ENCODE data around the gene TRIM21. TPM values are rescaled to one million over a fixed set of nuclear protein-coding genes. Genes with fewer than 3 reads are reported as not detected.

TRIM21 gene
- total RNA-seq, 1 experiment from 2014 or later, result 20.5 TPM

- TF ChIP-seq USF2 (CRISPR knock-in tag; IDR thresholded peaks at IDR 0.05) (no peak), ZNF219 (CRISPR knock-in tag; IDR thresholded peaks at IDR 0.05; ENCODE audit: borderline replicate concordance) (no peak), MLX (CRISPR knock-in tag; IDR thresholded peaks at IDR 0.05) (no peak), HMGA2 (CRISPR knock-in tag; IDR thresholded peaks at IDR 0.05) (no peak), ATF6 (CRISPR knock-in tag; IDR thresholded peaks at IDR 0.05) (no peak), ZNF671 (CRISPR knock-in tag; IDR thresholded peaks at IDR 0.05) (no peak), MAX (CRISPR knock-in tag; IDR thresholded peaks at IDR 0.05) (no peak), TEAD1 (CRISPR knock-in tag; IDR thresholded peaks at IDR 0.05) (no peak), ZNF396 (CRISPR knock-in tag; IDR thresholded peaks at IDR 0.05; ENCODE audit: borderline replicate concordance) (no peak)
These were observed 24.9 kb upstream of the TRIM21 start (continued) for GRCh38 chr11:4418403-4418802.

- no peaks in the 10 kb centered on the region for H3K4me1 Mint-ChIP-seq
- no peak overlapping the region for H3K4me3 Mint-ChIP-seq
- H3K27ac Mint-ChIP-seq, result no peak overlapping the region
- no peaks in the 10 kb centered on the region for H3K36me3 Mint-ChIP-seq
- H3K27me3 Mint-ChIP-seq (ENCODE audit: low read depth), result no peaks in the 10 kb centered on the region
- ATAC-seq (no peak), DNase-seq (ENCODE audit: low spot score) (no peak)
- no peaks in the 10 kb centered on the region for H3K9me3 Mint-ChIP-seq
- TF ChIP-seq ESRRA (CRISPR knock-in tag; IDR thresholded peaks at IDR 0.05; ENCODE audit: borderline replicate concordance) (no peak), ZBTB21 (CRISPR knock-in tag; IDR thresholded peaks at IDR 0.05; ENCODE audit: borderline replicate concordance) (no peak), IRF2 (CRISPR knock-in tag; IDR thresholded peaks at IDR 0.05; ENCODE audit: borderline replicate concordance, low read depth) (no peak), ZNF138 (CRISPR knock-in tag; conservative IDR thresholded peaks at IDR 0.05) (no peak), TEAD1 (CRISPR knock-in tag; IDR thresholded peaks at IDR 0.05) (no peak), ZNF219 (CRISPR knock-in tag; IDR thresholded peaks at IDR 0.05; ENCODE audit: borderline replicate concordance) (no peak), TEAD4 (CRISPR knock-in tag; IDR thresholded peaks at IDR 0.05) (no peak), MAX (CRISPR knock-in tag; IDR thresholded peaks at IDR 0.05) (no peak), CREM (CRISPR knock-in tag; IDR thresholded peaks at IDR 0.05) (no peak), MYBL2 (CRISPR knock-in tag; IDR thresholded peaks at IDR 0.05) (no peak), ZNF416 (CRISPR knock-in tag; IDR thresholded peaks at IDR 0.05) (no peak), FOXP4 (CRISPR knock-in tag; IDR thresholded peaks at IDR 0.05) (no peak), CDX4 (CRISPR knock-in tag; IDR thresholded peaks at IDR 0.05; ENCODE audit: borderline replicate concordance) (no peak), ZSCAN18 (CRISPR knock-in tag; IDR thresholded peaks at IDR 0.05) (no peak), ZNF317 (CRISPR knock-in tag; IDR thresholded peaks at IDR 0.05; ENCODE audit: borderline replicate concordance, low read depth) (no peak), FOXP1 (CRISPR knock-in tag; IDR thresholded peaks at IDR 0.05; ENCODE audit: borderline replicate concordance) (no peak)
- POLR2A ChIA-PET, result no interaction called here
- CTCF ChIA-PET, result no interaction called here
These were observed 23.3 kb upstream of the TRIM21 start for GRCh38 chr11:4416816-4417215.
